Retinal pigment epithelial cell (primary cell): ENCODE results near the gene RAD9A.
A peak's percentile ranks its signal among the peaks of the same experiment; 100 is the strongest.

Experiments used
- DNase-seq: peaks from one replicate; pipeline ENCODE4 v3.0.0-alpha.2; 2010; ENCODE audit warnings: low read depth
- H3K4me3 ChIP-seq: 2 replicates; pipeline ENCODE4 v1.5.1; 2011; ENCODE audit warnings: mild to moderate bottlenecking, low read length, control low read depth, moderate library complexity
- TF ChIP-seq, protein P1 (sequence below): conservative IDR thresholded peaks from 2 replicates; pipeline ENCODE4 v1.5.1; 2011; ENCODE audit warnings: low read depth, low read length, control low read depth, inconsistent platforms

Gene RAD9A

DNA sequence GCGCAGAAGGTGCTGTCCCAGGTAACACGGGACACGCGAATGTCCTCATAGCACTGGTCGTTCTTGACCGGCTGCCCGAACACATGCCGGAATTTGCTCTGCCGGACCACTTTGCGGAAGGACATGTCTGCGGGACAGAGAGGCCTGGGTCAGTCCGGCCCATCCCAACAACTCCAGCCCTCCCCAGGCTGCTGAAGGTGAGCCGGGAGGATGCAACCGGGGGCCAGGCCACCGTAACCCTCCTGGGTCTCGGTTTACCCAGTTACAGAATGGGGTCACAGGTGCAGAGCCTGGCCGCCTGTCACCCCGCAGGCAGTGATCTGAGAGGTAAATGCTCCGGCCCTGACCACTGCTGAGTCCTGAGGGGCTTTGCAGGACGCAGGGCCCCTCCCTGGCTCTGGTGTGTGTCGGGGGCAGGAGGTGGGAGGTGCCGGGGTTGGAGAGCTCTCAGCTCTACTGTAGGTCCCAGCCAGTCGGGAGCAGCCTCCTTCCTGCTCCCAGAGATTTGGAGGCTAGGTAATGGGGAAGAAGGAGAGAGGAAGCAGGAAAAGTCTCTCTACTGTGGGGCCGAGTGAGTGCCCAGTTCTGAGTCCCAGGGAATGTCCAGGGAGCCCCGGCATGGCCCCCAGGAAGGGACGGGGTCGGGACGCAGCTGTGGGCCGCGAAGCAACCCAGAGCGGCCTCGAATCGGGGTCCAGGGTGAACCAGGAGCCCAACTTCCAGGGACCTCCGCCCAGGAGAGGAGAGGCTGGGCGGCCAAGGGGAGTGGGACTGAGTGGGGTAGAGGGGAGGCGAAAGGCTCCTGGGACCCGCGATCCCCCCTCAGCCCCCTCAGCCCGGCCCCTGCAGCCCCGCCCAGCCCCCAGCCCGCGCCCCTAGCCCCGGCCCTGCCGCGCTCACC is 51.0 kb downstream of the RAD9A start:
- DNase-seq: no peak
- H3K4me3 ChIP-seq: peak overlapping the region; percentile 78
- TF ChIP-seq, protein P1, sequence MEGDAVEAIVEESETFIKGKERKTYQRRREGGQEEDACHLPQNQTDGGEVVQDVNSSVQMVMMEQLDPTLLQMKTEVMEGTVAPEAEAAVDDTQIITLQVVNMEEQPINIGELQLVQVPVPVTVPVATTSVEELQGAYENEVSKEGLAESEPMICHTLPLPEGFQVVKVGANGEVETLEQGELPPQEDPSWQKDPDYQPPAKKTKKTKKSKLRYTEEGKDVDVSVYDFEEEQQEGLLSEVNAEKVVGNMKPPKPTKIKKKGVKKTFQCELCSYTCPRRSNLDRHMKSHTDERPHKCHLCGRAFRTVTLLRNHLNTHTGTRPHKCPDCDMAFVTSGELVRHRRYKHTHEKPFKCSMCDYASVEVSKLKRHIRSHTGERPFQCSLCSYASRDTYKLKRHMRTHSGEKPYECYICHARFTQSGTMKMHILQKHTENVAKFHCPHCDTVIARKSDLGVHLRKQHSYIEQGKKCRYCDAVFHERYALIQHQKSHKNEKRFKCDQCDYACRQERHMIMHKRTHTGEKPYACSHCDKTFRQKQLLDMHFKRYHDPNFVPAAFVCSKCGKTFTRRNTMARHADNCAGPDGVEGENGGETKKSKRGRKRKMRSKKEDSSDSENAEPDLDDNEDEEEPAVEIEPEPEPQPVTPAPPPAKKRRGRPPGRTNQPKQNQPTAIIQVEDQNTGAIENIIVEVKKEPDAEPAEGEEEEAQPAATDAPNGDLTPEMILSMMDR: no peak

DNA sequence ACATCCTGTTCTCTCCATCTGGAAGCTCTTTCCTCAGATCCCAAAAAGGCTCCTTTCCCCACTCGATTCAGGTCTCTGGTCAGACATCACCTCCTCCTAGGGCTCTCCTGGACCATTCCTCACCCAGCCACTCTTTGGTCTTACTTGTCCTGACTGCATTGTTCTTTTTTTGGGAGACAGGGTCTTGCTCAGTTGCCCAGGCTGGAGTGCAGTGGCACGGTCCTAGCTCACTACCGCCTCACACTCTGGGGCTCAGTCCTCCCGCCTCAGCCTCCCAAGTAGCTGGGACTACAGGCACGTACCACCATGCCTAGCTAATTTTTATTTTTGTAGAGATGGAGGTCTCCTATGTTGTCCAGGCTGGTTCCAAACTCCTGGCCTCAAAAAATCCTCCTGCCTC is 53.7 kb downstream of the RAD9A start:
- no peak overlapping the region for H3K4me3 ChIP-seq
- DNase-seq: no peak
- TF ChIP-seq, protein P1: no peak
